ENCODE measurements around the gene TENT5C.

GRCh38 chr1:117606649-117607430, 992 bp downstream of the TENT5C start:
- no peak for TF ChIP-seq ZBTB8A (IDR thresholded peaks at IDR 0.05; ENCODE audit: partially characterized antibody)
- TF ChIP-seq CREM (IDR thresholded peaks at IDR 0.05; ENCODE audit: low read depth): no peak
- TF ChIP-seq ATF3 (IDR thresholded peaks at IDR 0.05): no peak
- TF ChIP-seq ATF3 (CRISPR knock-in tag; conservative IDR thresholded peaks at IDR 0.05): no peak

Data from K562 (cell line).